Lower lobe of right lung (tissue), 2 donors: ENCODE measurements around the gene TRRAP. TPM values are rescaled to one million over a fixed set of nuclear protein-coding genes. Genes with fewer than 3 reads are reported as not detected.

Experiments used
- ATAC-seq, 2 donors: fragments of 200-7000 bp; cut with Tn5 transposase; one replicate each; pipeline ENCODE4 v1.9.1; 2020 to 2022; ENCODE audit warnings: mild to moderate bottlenecking in 2 of 2, moderate library complexity in 2 of 2
- DNase-seq: peaks from one replicate; pipeline ENCODE4 v3.0.0-alpha.2; 2020
- H3K27ac ChIP-seq: fragments of 200-600 bp; one replicate; pipeline ENCODE4 v1.8.0; 2022
- H3K27me3 ChIP-seq: fragments of 200-600 bp; one replicate; pipeline ENCODE4 v1.8.0; 2022; ENCODE audit warnings: low read depth
- H3K36me3 ChIP-seq: fragments of 200-600 bp; one replicate; pipeline ENCODE4 v1.8.0; 2022; ENCODE audit warnings: mild to moderate bottlenecking
- H3K4me1 ChIP-seq: fragments of 200-600 bp; one replicate; pipeline ENCODE4 v1.8.0; 2022
- H3K4me3 ChIP-seq: fragments of 200-600 bp; one replicate; pipeline ENCODE4 v1.8.0; 2022; ENCODE audit warnings: mild to moderate bottlenecking
- H3K9me3 ChIP-seq: fragments of 200-600 bp; one replicate; pipeline ENCODE4 v1.8.0; 2022
- intact Hi-C: fragments of 100-400 bp; cut with DNase I; formaldehyde crosslinking; loops from one replicate; pipeline ENCODE4 v1.11.0; 2022
- total RNA-seq: library from RNA; stranded (reverse); fragmentation: NEBNext Ultra II Directional; extraction: Animal tissue kit (Norgen Biotek cat#: 25700); gene quantifications from one replicate; pipeline ENCODE4 v1.2.1, GENCODE V29; 2021
- TF ChIP-seq, protein P1 (sequence below): fragments of 200-600 bp; IDR thresholded peaks from one replicate; pipeline ENCODE4 v1.8.0; 2022; ENCODE audit warnings: antibody characterized with exemption, mild to moderate bottlenecking
- donor health status: DM: no; HTN: yes; CAD: no; lungs with severe emphysema.

TRRAP gene
- total RNA-seq, 1 donor from 2014 or later: 38.5 TPM

DNA sequence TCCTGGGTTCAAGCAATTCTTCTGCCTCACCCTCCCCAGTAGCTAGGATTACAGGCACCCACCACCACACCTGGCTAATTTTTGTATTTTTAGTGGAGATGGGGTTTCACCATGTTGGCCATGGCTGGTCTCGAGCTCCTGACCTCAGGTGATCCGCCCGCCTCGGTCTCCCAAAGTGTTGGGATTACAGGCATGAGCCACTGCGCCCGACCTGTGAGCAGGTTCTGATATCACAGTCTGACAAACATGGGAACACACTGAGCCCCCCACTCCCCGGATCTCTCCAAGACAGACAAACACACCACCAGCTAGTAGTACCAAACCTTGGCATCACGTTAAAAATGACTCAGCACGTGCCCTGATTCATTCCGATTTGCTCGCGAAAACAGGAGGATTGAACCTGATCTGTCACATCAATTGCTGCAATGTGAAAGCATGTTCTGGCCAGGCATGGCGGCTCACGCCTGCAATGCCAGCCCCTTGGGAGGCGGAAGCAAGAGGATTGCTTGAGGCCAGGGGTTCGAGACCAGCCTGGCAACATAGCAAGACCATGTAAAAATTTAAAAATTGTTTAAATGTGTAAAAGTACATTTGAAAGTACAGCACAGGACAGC lies 159.1 kb downstream of the TRRAP start:
- no peak for ATAC-seq
- TF ChIP-seq, protein P1, sequence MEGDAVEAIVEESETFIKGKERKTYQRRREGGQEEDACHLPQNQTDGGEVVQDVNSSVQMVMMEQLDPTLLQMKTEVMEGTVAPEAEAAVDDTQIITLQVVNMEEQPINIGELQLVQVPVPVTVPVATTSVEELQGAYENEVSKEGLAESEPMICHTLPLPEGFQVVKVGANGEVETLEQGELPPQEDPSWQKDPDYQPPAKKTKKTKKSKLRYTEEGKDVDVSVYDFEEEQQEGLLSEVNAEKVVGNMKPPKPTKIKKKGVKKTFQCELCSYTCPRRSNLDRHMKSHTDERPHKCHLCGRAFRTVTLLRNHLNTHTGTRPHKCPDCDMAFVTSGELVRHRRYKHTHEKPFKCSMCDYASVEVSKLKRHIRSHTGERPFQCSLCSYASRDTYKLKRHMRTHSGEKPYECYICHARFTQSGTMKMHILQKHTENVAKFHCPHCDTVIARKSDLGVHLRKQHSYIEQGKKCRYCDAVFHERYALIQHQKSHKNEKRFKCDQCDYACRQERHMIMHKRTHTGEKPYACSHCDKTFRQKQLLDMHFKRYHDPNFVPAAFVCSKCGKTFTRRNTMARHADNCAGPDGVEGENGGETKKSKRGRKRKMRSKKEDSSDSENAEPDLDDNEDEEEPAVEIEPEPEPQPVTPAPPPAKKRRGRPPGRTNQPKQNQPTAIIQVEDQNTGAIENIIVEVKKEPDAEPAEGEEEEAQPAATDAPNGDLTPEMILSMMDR: no peak
- H3K27ac ChIP-seq: no peak overlapping the region
- no peak overlapping the region for H3K4me3 ChIP-seq
- H3K27me3 ChIP-seq: no peaks in the 10 kb centered on the region
- intact Hi-C loops: no loop called here
- DNase-seq: no peak
- H3K36me3 ChIP-seq: peaks cover 98% of the 10 kb centered on the region
- peaks cover 7% of the 10 kb centered on the region for H3K4me1 ChIP-seq
- no peaks in the 10 kb centered on the region for H3K9me3 ChIP-seq

GRCh38 chr7:99038086-99038855 lies 159.9 kb downstream of the TRRAP start:
- TF ChIP-seq, protein P1: no peak
- Histone ChIP-seq H3K4me1 (peaks cover 7% of the 10 kb centered on the region), H3K4me3 (no peak overlapping the region), H3K27me3 (no peaks in the 10 kb centered on the region), H3K9me3 (no peaks in the 10 kb centered on the region), H3K36me3 (peaks cover 98% of the 10 kb centered on the region), H3K27ac (no peak overlapping the region)
- ATAC-seq: no peak
- no peak for DNase-seq
- intact Hi-C loops: no loop called here

GRCh38 chr7:99039384-99039891 lies 161.1 kb downstream of the TRRAP start:
- Histone ChIP-seq H3K4me1 (peaks cover 7% of the 10 kb centered on the region), H3K9me3 (no peaks in the 10 kb centered on the region), H3K4me3 (no peak overlapping the region), H3K27ac (no peak overlapping the region), H3K36me3 (peaks cover 98% of the 10 kb centered on the region), H3K27me3 (no peaks in the 10 kb centered on the region)
- TF ChIP-seq, protein P1: no peak
- ATAC-seq: no peak
- no peak for DNase-seq
- intact Hi-C loops: no loop called here

DNA sequence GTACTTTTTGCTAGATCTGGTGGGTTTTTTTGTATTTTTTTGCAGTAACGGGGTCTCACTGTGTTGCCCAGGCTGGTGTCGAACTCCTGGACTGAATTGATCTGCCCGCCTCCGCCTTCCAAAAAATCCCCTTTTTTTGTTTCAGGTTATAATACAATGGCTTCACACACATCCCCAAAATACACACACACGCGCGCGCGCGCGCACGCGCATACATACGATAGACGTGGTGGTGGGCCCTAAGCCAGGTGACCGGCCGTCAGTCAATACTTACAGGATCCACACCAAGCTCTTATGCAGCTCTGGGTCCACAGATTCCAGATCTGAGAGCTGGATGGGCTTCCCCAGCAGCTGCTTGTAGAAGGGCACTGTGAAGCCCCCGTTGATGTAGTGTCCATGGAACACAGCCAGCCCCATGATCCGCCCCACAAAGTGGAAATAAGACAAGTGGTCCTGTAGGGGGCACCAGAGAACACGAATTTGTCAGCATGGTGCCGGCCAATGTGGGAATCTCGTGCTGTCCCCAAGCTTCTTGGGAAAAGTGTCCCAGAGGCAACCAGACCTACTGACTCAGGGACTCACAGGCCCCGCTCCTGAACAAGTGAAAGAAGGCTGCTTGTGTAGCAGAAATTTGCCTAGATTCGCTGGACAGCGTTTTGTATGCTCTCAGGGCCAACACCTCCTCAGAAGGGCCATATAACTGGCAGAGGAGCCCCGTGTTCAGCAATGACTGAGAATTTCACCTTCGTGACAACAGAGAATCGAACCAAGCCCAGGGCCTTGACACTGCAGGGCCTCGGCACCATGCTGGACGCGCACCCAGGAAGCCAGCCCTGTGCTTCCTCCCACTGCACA lies 162.0 kb downstream of the TRRAP start:
- Histone ChIP-seq H3K36me3 (peaks cover 98% of the 10 kb centered on the region), H3K4me1 (peaks cover 7% of the 10 kb centered on the region), H3K4me3 (no peak overlapping the region), H3K27me3 (no peaks in the 10 kb centered on the region), H3K27ac (no peak overlapping the region), H3K9me3 (no peaks in the 10 kb centered on the region)
- ATAC-seq (peak; percentile 88 to 89), DNase-seq (peak; percentile 65)
- intact Hi-C loops: loop anchor here (10.0 kb wide), 1 partner anchor 274 kb away; no protein-coding TSS in a partner anchor
- TF ChIP-seq, protein P1: peak; percentile 75

DNA sequence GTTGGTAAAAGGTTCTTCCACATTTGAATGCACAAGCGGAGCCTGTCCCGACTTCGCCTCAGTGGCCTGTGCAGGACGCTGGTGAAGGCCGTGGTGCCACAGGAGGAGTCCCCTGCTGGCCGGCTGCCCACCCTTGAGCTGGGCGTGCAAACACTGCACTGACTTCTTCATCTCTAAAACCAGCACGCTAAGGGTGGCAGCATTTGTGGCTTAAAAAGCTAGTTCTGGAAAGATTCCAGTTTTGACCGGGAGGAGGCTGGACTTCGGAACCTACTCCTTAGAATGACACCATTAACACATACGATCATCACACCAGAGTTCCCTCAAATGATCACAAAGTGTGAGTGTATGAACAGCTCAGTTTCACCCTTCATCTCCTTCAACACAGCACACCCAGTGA lies 163.2 kb downstream of the TRRAP start:
- DNase-seq (no peak), ATAC-seq (no peak)
- peaks cover 7% of the 10 kb centered on the region for H3K4me1 ChIP-seq
- no peak overlapping the region for H3K4me3 ChIP-seq
- TF ChIP-seq, protein P1: no peak
- H3K9me3 ChIP-seq: no peaks in the 10 kb centered on the region
- peaks cover 98% of the 10 kb centered on the region for H3K36me3 ChIP-seq
- H3K27ac ChIP-seq: no peak overlapping the region
- H3K27me3 ChIP-seq: no peaks in the 10 kb centered on the region
- intact Hi-C loops: loop anchor here (10.0 kb wide), 1 partner anchor 273 kb away; no protein-coding TSS in a partner anchor
